ENCODE results near the gene SLC7A4.
A peak's percentile ranks its signal among the peaks of the same experiment; 100 is the strongest.
"Not testable (repeated sequence)": the region's sequence is repeated elsewhere in the genome, so short reads cannot be mapped to it uniquely, and the experiment has no call there.

The SLC7A4 gene

GRCh38 chr22:21041937-21042336 lies 9.6 kb upstream of the SLC7A4 start:
- DNase-seq (ENCODE audit: low spot score), result no peak

GRCh38 chr22:21039158-21039557 lies 6.8 kb upstream of the SLC7A4 start:
- DNase-seq (ENCODE audit: low spot score), result not testable (repeated sequence)

GRCh38 chr22:21038405-21038804 lies 6.0 kb upstream of the SLC7A4 start:
- no peak for DNase-seq (ENCODE audit: low spot score)

GRCh38 chr22:21034989-21035388 lies 2.6 kb upstream of the SLC7A4 start:
- no peak for DNase-seq (ENCODE audit: low spot score)

- DNase-seq (ENCODE audit: low spot score), result no peak
These were observed 1.5 kb upstream of the SLC7A4 start for GRCh38 chr22:21033895-21034294.

GRCh38 chr22:21032868-21033688 lies 717 bp upstream of the SLC7A4 start:
- DNase-seq (ENCODE audit: low spot score), result no peak

GRCh38 chr22:21031545-21032036 lies 770 bp downstream of the SLC7A4 start:
- DNase-seq (ENCODE audit: low spot score), result no peak

GRCh38 chr22:21030621-21031544 lies 1.5 kb downstream of the SLC7A4 start:
- no peak for DNase-seq (ENCODE audit: low spot score)

- DNase-seq (ENCODE audit: low spot score), result no peak
These were observed 2.3 kb downstream of the SLC7A4 start for GRCh38 chr22:21030032-21030431.

GRCh38 chr22:21029486-21030025 lies 2.8 kb downstream of the SLC7A4 start:
- no peak for DNase-seq (ENCODE audit: low spot score)

- no peak for DNase-seq (ENCODE audit: low spot score)
These were observed 3.8 kb downstream of the SLC7A4 start for GRCh38 chr22:21028277-21029251.

- DNase-seq (ENCODE audit: low spot score), result no peak
These were observed 5.3 kb downstream of the SLC7A4 start for GRCh38 chr22:21026783-21027692.

- no peak for DNase-seq (ENCODE audit: low spot score)
These were observed 6.3 kb downstream of the SLC7A4 start for GRCh38 chr22:21025763-21026755.

GRCh38 chr22:21025266-21025665 lies 7.1 kb downstream of the SLC7A4 start:
- DNase-seq (ENCODE audit: low spot score), result peak; percentile 26

GRCh38 chr22:21022955-21023614 lies 9.3 kb downstream of the SLC7A4 start:
- DNase-seq (ENCODE audit: low spot score), result no peak

GRCh38 chr22:21022507-21022906 lies 9.9 kb downstream of the SLC7A4 start:
- no peak for DNase-seq (ENCODE audit: low spot score)

- DNase-seq (ENCODE audit: low spot score), result no peak
These were observed 11.4 kb downstream of the SLC7A4 start for GRCh38 chr22:21020802-21021429.

GRCh38 chr22:21018314-21018713 lies 14.0 kb downstream of the SLC7A4 start:
- no peak for DNase-seq (ENCODE audit: low spot score)

Measured in CD4-positive, alpha-beta T cell treated with Interleukin-6 at 100 ng/mL for 8 hours (primary cell).